ENCODE data around the gene SLC5A6. TPM values are rescaled to one million over a fixed set of nuclear protein-coding genes. Genes with fewer than 3 reads are reported as not detected.
"Not testable (repeated sequence)": the region's sequence is repeated elsewhere in the genome, so short reads cannot be mapped to it uniquely, and the experiment has no call there.

The SLC5A6 gene
- total RNA-seq, 2 donors from 2014 or later: 20.6 to 30.5 TPM

DNA sequence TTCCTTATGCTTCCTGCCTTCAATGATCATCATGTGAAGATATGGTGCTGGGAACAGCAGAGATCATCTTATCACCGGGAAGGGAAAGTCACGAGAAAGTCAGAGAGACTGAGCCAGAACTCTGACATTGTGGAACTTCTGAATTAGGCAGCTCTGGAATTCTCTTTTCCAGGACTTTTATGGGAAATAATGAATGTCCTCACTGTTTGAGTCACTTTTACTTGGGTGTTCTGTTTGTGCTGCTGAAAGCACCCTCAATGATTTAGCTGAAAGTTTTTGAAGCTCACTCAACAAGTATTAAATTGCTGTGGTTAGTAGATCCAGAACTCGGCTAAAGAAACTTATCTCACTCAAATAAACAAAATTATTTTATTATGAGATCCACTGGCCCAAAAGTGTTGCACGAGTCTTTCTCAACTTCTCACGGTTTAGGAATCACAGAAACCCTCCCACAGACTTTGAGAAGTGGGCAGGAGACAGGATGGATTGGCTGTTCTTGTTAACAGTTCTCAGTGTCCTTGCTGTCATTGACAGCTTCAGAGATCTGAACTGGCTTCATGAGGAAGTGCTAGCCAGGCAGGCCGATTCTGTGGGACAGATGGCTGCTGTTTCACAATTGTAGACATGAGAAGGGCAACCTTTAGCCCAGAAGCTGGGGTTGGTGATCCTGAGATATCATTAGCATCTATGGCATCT lies 26.6 kb downstream of the SLC5A6 start:
- intact Hi-C loops (cut with DNase I, micrococcal nuclease): no loop called here
- DNase-seq: peak in 1 of 2 donors; percentile 20
- peak; percentile 62 for ATAC-seq

DNA sequence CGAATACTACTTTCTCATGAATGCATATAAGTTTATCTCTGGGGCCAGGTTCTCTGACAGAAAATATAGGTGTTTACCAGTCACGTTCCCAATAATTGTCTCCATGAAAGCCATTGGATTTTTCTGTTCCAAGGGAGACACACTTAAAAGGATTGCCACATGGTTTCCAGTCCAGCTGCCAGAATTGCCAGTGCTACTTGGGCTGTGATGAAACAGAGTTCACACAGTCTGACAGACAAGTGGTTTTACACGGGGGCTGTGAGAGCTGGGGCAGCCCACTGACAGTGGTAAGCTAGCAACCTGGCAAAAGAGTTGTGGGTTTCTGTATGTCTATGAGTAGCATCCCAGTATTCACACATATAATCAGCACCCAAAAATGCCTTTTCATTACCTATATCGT lies 28.0 kb downstream of the SLC5A6 start:
- no peak for DNase-seq
- intact Hi-C loops (cut with DNase I, micrococcal nuclease): no loop called here
- no peak for ATAC-seq

DNA sequence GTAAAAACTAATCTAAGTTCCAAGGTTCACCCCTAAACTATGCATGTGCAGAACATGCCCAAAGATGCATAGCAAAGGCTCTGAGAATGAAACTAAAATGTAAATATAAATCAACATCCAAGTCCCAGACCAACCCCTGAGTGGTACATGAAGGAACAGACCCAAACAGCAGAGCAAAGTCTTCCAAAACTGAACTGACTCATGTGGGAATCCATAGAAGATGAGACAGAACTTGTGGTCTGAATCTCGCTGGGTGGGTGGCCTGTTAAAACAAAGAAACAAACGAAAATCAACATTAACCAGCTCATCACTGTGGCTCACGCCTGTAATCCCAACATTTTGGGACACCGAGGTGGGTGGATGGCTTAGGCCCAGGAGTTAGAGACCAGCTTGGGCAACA lies 29.7 kb downstream of the SLC5A6 start:
- no peak for DNase-seq
- intact Hi-C loops (cut with DNase I, micrococcal nuclease): no loop called here
- no peak for ATAC-seq

GRCh38 chr2:27179344-27180000 lies 32.6 kb downstream of the SLC5A6 start:
- no peak for DNase-seq
- no peak for ATAC-seq
- intact Hi-C loops (cut with DNase I, micrococcal nuclease): no loop called here

DNA sequence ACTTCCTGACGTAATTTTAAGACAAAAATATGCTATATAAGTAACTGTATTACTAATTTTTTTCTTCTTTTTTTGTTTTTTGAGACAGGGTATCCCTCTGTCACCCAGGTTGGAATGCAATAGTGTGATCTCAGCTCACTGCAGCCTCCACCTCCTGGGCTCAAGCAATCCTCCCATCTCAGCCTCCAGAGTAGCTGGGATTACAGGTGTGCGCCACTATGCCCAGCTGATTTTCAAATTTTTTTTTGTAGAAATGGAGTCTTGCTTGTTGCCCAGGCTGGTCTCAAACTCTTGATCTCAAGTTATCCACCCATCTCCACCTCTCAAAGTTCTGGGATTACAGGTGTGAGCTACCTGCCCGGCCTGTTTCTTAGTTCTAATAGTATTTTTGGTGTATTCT lies 33.6 kb downstream of the SLC5A6 start:
- ATAC-seq (no peak), DNase-seq (no peak)
- intact Hi-C loops (cut with DNase I, micrococcal nuclease): no loop called here

- intact Hi-C loops (cut with DNase I, micrococcal nuclease): no loop called here
- no peak for DNase-seq
- ATAC-seq: peak; percentile 76
These were observed 34.4 kb downstream of the SLC5A6 start for GRCh38 chr2:27177441-27178351.

DNA sequence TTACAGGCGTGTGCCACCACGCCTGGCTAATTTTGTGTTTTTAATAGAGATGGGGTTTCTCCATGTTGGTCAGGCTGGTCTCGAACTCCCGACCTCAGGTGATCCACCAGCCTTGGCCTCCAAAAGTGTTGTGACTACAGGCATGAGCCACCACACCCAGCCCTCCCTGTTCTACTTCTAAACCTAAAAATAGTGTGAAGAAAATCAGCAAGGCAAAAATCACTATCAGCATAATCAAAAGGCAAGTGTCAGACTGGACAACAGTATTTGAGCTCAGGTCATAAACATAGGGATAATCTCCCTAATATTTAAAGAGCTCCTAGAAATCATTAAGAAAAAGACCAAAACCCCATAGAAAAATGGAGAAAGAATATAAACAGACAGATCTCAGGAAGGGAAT lies 36.3 kb downstream of the SLC5A6 start:
- DNase-seq; ATAC-seq; intact Hi-C loops (cut with DNase I, micrococcal nuclease): not testable (repeated sequence)

GRCh38 chr2:27175330-27175729 lies 36.7 kb downstream of the SLC5A6 start:
- ATAC-seq (no peak), DNase-seq (no peak)

DNA sequence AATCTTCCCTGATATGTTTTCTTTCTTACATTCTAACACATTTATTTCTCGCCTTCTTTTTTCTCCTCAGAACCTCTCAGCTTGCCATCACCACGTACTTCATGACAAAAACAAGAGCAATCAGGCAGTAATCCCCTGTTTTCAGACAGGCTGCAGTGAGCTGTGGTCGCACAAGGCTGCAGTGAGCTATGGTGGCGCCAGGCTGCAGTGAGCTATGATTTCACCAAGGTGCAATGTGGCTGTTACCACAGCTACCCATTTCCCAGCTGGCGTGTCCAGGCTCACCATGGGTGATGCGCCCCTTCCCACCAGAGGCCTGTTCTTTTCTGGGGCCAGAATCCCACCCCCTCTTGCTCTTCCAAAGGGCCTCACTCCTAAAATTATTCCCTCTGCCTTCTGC lies 37.4 kb downstream of the SLC5A6 start:
- no peak for ATAC-seq
- DNase-seq: no peak
- intact Hi-C loops (cut with DNase I, micrococcal nuclease): no loop called here

More at GRCh38 chr2:27175330-27175729, 36.7 kb downstream of the SLC5A6 start:
- intact Hi-C loops (cut with DNase I, micrococcal nuclease): no loop called here

GRCh38 chr2:27171351-27171848 lies 40.7 kb downstream of the SLC5A6 start:
- intact Hi-C loops (cut with DNase I, micrococcal nuclease): no loop called here
- DNase-seq (no peak), ATAC-seq (peak; percentile 54)

GRCh38 chr2:27170581-27171337 lies 41.3 kb downstream of the SLC5A6 start:
- intact Hi-C loops (cut with DNase I, micrococcal nuclease): no loop called here
- ATAC-seq (peak; percentile 86), DNase-seq (no peak)

DNA sequence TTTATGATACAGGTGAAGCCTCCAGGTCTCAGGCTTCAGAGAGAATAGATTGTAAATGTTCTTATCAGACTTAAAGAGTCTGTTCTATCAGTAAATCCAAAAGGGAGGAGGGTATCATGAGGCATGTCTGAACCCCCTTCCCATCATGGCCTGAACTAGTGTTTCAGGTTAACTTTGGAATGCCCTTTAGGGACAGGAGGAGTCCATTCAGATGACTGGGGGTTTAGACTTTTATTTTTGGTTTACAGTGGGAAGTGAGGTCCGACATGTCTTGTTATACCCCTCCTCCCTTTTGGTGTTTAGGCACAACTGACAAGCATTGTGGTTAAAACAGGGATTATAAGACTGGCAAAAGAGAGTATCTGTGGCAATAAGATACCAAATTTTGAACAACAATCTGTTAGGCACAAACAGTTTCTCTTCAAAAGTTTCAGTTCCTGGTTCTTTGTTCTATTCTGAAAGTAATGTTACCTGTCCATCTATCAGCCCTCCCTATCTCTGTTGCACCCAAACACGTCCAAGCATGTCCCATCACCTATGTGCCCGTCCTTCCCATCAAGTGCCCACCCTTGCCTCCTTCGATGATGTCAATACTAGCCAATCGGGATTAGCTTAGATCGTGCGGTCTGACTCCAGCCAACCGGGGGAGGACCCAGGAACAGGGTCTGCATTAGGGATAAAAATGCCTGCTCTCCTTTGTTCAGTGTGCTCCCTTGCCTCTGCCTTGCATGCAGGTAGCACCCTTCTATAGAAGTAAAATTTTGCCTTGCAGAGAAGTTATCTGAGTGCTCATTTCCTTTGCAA lies 46.9 kb downstream of the SLC5A6 start:
- ATAC-seq (no peak), DNase-seq (no peak)
- intact Hi-C loops (cut with DNase I, micrococcal nuclease): no loop called here

GRCh38 chr2:27162151-27163121 lies 49.6 kb downstream of the SLC5A6 start:
- no peak for ATAC-seq
- intact Hi-C loops (cut with DNase I, micrococcal nuclease): no loop called here

DNA sequence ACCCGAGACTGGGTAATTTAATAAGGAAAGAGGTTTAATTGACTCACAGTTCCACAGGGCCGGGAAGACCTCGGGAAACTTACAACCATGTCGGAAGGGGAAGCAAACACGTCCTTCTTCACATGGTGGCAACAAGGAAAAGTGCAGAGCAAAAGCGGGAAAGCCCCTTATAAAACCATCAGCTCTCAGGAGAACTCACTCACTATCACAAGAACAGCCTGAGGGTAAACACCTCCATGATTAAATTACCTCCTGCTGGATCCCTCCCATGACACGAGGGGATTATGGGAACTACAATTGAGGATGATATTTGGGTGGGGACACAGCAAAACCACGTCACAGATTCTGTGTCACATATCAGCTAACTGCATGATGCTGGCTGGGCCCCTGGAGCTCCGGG lies 51.9 kb downstream of the SLC5A6 start:
- no peak for ATAC-seq
- intact Hi-C loops (cut with DNase I, micrococcal nuclease): no loop called here

More at GRCh38 chr2:27162151-27163121, 49.6 kb downstream of the SLC5A6 start:
- no peak for DNase-seq

DNA sequence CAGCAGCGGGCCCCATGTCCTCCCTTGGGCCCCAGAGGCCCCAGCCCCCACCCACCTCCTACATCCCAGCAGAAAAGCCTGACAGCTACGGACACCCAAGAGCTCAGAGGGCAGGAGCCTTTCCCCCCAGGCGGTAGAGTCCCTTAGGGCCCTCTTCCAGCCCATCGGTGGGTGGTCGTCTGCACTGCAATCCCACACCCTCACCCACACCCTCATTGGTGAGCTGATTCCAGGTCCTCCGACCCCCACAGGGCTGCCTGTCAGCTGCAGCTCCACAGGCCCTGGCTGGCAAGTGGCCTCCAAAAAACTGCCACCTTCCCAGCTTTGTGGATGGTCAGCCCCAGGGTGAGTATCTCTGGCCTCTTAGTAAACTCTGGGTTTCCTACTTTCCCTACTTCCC lies 52.8 kb downstream of the SLC5A6 start:
- no peak for DNase-seq
- intact Hi-C loops (cut with DNase I, micrococcal nuclease): no loop called here
- no peak for ATAC-seq

More for the DNA sequence above, 51.9 kb downstream of the SLC5A6 start:
- DNase-seq: no peak

DNA sequence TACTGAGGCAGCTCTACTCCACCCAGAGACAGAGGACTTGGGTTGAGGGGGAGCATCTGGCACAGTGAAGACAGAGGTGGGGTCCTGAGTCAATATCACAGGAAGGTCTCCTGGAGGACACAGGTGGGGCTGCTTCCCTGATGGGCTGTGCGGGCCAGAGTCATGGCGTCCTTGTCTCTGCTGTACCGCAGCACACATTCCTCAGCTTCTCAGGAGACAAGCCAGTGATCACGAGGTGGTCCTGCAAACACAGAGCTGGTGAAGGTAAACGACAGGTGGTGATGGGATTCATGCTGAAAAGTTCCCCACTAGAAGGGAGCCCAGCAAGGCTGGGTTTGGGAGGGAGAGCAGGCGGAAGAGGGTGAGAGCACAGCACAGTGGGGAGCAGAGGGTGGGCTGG lies 53.6 kb downstream of the SLC5A6 start:
- intact Hi-C loops (cut with DNase I, micrococcal nuclease): no loop called here
- no peak for DNase-seq
- no peak for ATAC-seq

GRCh38 chr2:27155069-27155520 lies 57.0 kb downstream of the SLC5A6 start:
- no peak for DNase-seq
- no peak for ATAC-seq
- intact Hi-C loops (cut with DNase I, micrococcal nuclease): no loop called here

All from left colon (tissue), 2 donors.